Left lobe of liver (tissue), 2 donors: ENCODE results near the gene SPOCK2. TPM values are rescaled to one million over a fixed set of nuclear protein-coding genes. Genes with fewer than 3 reads are reported as not detected.
A peak's percentile ranks its signal among the peaks of the same experiment; 100 is the strongest.
"Not testable (repeated sequence)": the region's sequence is repeated elsewhere in the genome, so short reads cannot be mapped to it uniquely, and the experiment has no call there.

Experiments
- ATAC-seq: fragments of 200-7000 bp; cut with Tn5 transposase; one replicate; pipeline ENCODE4 v1.9.1; 2020; ENCODE audit warnings: mild to moderate bottlenecking, moderate library complexity
- DNase-seq: peaks from one replicate; pipeline ENCODE4 v3.0.0-alpha.2; 2020; ENCODE audit warnings: low spot score
- total RNA-seq: library from RNA; stranded (reverse); gene quantifications from one replicate; pipeline ENCODE4 v1.2.1, GENCODE V29; 2021
- donor health status: DM: no; HTN: no; CAD: no; lungs with moderate emphysema.
- donor health status: DM: no; HTN: yes; CAD: no.

SPOCK2 gene
- total RNA-seq, 1 donor from 2014 or later, result 1.6 TPM

GRCh38 chr10:72108830-72109635 is 20.7 kb upstream of the SPOCK2 start:
- DNase-seq, result no peak
- ATAC-seq, result no peak

DNA sequence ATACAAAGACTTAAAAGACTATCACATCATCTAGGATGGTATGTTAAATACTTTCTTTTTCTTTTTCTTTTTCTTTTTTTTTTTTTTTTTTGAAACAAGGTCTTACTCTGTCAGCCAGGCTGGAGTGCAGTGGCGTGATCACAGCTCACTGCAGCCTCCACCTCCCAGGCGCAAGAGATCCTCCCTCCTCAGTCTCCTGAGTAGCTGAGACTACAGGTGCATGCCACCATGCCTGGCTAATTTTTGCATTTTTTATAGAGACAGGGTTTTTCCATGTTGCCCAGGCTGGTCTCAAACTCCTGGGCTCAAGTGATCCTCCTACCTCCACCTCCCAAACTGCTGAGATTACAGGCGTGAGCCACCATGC is 19.6 kb upstream of the SPOCK2 start:
- not testable (repeated sequence) for DNase-seq, ATAC-seq

- no peak for DNase-seq
- no peak for ATAC-seq
These were observed 19.1 kb upstream of the SPOCK2 start for GRCh38 chr10:72107325-72108003.

DNA sequence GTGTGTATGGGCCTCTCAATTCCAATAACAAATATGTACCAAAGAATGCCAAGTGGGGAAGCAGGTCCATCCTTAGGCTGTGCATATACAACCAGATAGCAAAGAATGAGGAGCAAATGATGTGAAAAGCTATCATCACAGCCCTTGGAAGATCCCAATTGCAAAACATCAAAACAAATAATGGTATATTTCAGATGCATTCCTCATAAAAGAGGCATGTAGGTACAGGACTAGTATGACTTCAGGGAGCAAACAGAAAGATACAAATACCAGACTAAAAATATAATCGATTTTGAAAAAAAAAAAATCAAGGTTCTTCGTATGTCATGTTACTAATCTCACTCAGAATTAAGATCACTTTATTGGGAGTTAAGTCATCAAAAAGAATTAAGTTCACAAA is 18.5 kb upstream of the SPOCK2 start:
- ATAC-seq (no peak), DNase-seq (no peak)

GRCh38 chr10:72106154-72106849 is 18.0 kb upstream of the SPOCK2 start:
- ATAC-seq, result no peak
- no peak for DNase-seq

GRCh38 chr10:72105710-72106109 is 17.4 kb upstream of the SPOCK2 start:
- no peak for DNase-seq
- no peak for ATAC-seq

GRCh38 chr10:72105098-72105475 is 16.7 kb upstream of the SPOCK2 start:
- ATAC-seq (no peak), DNase-seq (no peak)

DNA sequence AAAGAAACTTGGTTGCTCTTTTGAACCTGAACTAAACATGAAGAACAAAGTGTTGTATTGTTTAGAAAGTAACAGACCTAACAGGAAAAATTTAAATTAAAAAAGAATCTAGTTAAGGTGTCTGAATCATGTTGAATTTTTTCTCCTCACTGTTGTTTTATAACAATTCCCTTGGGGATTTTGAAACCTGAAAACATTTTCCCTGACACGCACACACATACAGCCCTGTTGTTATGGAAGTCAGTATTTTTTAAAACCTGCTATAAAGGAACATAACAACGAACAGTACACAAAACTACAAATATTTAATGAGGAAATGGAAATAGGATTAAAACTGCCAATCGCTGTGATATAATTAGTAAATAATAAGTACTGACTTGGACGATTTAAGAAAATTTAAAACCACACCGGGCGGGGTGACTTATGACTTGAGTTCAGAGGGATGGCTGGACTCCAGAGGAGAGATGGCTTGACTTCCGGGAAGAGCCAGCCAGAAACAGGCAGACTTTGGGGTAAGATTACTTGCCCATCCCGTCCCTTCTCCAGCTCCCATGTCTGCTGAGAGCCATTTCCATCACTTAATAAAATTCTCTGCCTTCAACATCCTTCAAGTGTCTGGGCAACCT is 16.2 kb upstream of the SPOCK2 start:
- DNase-seq (no peak), ATAC-seq (no peak)

DNA sequence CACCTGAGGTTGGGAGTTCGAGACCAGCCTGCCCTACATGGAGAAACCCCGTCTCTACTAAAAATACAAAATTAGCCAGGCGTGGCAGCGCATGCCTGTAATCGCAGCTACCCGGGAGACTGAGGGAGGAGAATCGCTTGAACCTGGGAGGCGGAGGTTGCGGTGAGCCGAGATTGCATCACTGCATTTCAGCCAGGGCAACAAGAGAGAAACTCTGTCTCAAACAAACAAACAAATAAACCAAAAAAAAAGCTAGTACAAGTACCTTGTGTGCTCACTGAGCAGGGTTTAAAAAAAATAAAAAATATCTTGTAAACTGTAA is 11.2 kb upstream of the SPOCK2 start:
- DNase-seq (peak; percentile 57), ATAC-seq (no peak)

GRCh38 chr10:72098836-72099599 is 10.7 kb upstream of the SPOCK2 start:
- peak; percentile 16 for ATAC-seq
- DNase-seq, result no peak

DNA sequence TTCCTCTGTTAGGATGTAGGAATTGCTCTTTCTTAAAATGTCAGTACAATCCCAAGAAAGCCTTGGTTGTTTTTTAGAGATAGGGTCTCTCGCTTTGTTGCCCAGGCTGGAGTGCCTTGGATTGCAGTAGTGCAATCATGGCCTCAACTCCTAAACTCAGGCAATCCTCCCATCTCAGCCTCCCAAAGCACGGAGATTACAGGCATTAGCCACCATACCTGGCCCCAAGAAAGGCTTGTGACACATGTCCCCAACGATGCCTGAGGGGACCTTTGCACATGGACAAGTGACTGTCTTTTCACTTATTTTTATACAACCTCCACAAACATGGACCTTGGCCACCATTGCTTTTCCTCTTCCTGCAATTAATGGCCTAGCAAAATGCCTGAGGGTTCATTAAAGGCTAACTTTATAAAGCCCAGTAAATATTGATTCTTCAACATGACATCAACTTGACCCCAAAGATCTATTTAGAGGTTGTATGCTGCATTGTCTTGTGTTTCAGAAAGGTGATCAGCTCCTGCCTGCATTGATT is 10.0 kb upstream of the SPOCK2 start:
- peak; percentile 74 for DNase-seq
- ATAC-seq, result peak; percentile 66

- peak; percentile 71 for ATAC-seq
- peak; percentile 69 for DNase-seq
These were observed 9.3 kb upstream of the SPOCK2 start for GRCh38 chr10:72097448-72098300.

DNA sequence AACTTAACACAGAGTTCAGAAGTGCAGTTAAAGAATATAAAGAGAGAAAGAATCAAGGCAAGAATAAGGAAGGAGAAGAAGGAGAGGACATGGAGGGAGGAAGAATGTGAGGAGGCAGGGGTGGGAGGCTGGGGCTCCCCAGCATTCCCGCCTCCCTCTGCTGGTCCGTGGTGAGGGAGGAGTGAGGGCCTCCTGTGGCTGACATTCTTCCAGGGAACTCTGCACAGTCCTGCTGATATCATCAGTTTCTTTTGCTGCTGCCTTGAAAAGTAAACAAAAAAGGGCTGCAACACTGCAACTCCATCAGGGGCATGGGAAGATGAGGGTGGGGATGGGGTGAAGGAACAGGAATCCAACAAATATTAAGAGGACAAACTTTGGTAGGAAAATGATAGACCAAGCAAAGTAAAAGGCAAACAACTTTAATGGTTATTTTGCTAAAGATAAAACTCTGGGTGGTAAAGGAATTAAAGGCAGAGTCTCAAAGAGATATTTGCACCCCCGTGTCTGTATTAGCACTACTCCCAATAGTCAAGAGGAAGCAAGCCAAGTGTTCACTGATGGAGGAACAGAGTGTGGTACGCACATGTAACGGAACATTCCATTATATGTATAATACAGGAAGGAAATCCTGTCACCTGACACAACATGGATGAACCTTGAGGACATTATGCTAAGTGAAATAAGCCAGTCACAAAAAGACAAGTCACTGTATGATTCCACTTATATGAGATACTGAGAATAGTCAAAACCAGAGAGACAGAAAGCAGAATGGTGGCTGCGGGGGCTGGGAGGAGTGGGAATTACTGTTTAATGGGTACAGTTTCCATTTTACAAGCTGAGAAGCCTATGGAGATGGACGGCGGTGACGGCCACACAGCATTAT is 8.0 kb upstream of the SPOCK2 start:
- peak; percentile 62 for DNase-seq

GRCh38 chr10:72095195-72095594 is 6.8 kb upstream of the SPOCK2 start:
- ATAC-seq (no peak), DNase-seq (no peak)

More for the DNA sequence above, 8.0 kb upstream of the SPOCK2 start:
- peak; percentile 72 for ATAC-seq

GRCh38 chr10:72094574-72094973 is 6.2 kb upstream of the SPOCK2 start:
- ATAC-seq, result no peak
- no peak for DNase-seq

DNA sequence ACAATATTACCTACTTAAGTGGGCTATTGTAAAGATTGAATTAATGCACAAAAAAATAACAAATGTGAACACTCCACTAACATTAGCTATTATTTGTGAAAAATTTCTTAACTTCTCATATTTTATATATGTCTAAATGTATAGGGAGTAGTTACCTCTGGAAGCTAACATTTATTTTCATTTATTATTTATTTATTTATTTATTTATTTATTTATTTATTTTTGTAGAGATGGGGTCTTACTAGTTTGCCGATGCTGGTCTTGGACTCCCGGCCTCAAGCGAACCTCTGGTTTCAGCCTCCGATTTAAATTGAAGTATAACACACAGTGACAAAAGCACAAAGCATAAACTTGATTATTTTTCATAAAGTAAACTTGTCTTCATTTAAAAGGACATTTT is 5.1 kb upstream of the SPOCK2 start:
- ATAC-seq (no peak), DNase-seq (no peak)

DNA sequence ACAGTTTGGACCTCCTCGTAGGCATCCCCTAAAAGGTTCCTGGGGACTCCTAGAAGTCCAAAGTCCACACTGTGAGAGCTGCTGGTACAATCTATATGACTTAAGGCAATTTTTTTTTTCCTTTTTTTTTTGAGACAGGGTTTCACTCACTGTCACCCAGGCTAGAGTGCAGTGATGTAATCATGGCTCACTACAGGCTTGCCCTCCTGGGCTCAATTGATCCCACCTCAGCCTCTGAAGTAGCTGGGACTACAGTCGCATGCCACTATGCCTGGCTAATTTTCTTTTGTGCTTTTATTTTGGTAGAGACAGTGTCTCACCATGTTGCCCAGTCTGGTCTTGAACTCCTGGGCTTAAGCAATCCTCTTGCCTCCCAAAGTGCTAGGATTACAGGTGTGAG is 4.6 kb upstream of the SPOCK2 start:
- no peak for ATAC-seq
- DNase-seq, result no peak

GRCh38 chr10:72092171-72092924 is 4.0 kb upstream of the SPOCK2 start:
- DNase-seq (no peak), ATAC-seq (no peak)
